ENCODE data around the gene UFM1. TPM values are rescaled to one million over a fixed set of nuclear protein-coding genes. Genes with fewer than 3 reads are reported as not detected.

UFM1 gene
- total and polyA plus RNA-seq, 2 of the 13 experiments (the other 11 are each of a cell fraction or from before 2014, with no cell fraction given) = 42.6 to 47.0 TPM

- peak; percentile 86; the same call in 1 of the 2 replicates for TF ChIP-seq ARID4A (CRISPR knock-in tag; IDR thresholded peaks at IDR 0.05; ENCODE audit: borderline replicate concordance)
- TF ChIP-seq SNAI1 (CRISPR knock-in tag; IDR thresholded peaks at IDR 0.05; ENCODE audit: borderline replicate concordance) = no peak
- no peak for TF ChIP-seq ZNF318 (CRISPR knock-in tag; IDR thresholded peaks at IDR 0.05)
- no peak for TF ChIP-seq ATF2 (CRISPR knock-in tag; IDR thresholded peaks at IDR 0.05)
- TF ChIP-seq ZNF3 (CRISPR knock-in tag; IDR thresholded peaks at IDR 0.05) = no peak
- no peak for TF ChIP-seq HOXD1 (CRISPR knock-in tag; IDR thresholded peaks at IDR 0.05)
- no peak for TF ChIP-seq SNRNP70 (IDR thresholded peaks at IDR 0.05; ENCODE audit: low read depth, low read length)
- TF ChIP-seq IKZF4 (CRISPR knock-in tag; IDR thresholded peaks at IDR 0.05; ENCODE audit: borderline replicate concordance, low read depth, not compliant biosample characterization) = no peak
- TF ChIP-seq ZNF430 (CRISPR knock-in tag; IDR thresholded peaks at IDR 0.05) = no peak
- TF ChIP-seq DR1 (CRISPR knock-in tag; IDR thresholded peaks at IDR 0.05) = no peak
- 0 out of 2 replicates have a peak, but pooled peaks have one; percentile 9 for TF ChIP-seq NCOA2 (CRISPR knock-in tag; IDR thresholded peaks at IDR 0.05)
- TF ChIP-seq MAFF (IDR thresholded peaks at IDR 0.05; ENCODE audit: low read depth, low read length) = no peak
- TF ChIP-seq TRIM22 (IDR thresholded peaks at IDR 0.05) = no peak
Observed at GRCh38 chr13:38349390-38350113, at the start of gene UFM1 (continued).

Data from HepG2 (cell line).